IMR-90 (cell line): ENCODE data around the gene PLSCR3. TPM values are rescaled to one million over a fixed set of nuclear protein-coding genes. Genes with fewer than 3 reads are reported as not detected.
A peak's percentile ranks its signal among the peaks of the same experiment; 100 is the strongest.

Experiments used
- ATAC-seq: fragments of 200-7000 bp; cut with Tn5 transposase; 2 replicates; pipeline ENCODE4 v1.9.1; 2020; ENCODE audit warnings: low read depth, mild to moderate bottlenecking, moderate library complexity
- BruUV-seq: library from RNA; stranded (reverse); fragments of 400-500 nt; replicated peaks from 2 replicates; lab custom pipeline; 2021; lab: Mats Ljungman, UMichigan
- CTCF ChIA-PET: fragments of 300-600 bp; formaldehyde crosslinking; extraction: SDS; loops from one replicate; lab custom pipeline; 2021; ENCODE audit warnings: antibody characterized with exemption; lab: Yijun Ruan, JAX
- POLR2A ChIA-PET: fragments of 300-600 bp; sonication (Branson Sonifier 250); formaldehyde crosslinking; loops from one replicate; lab custom pipeline; 2022; ENCODE audit warnings: antibody characterized with exemption; ENCODE audit not compliant: unreplicated experiment; lab: Charles Lee
- DNase-seq: peaks from one replicate; pipeline ENCODE4 v3.0.0; 2013
- H2AFZ ChIP-seq: replicated peaks from 2 replicates; pipeline ENCODE3; 2013; ENCODE audit warnings: low read length, mild to moderate bottlenecking; ENCODE audit not compliant: poor library complexity
- H2AK5ac ChIP-seq: 2 replicates; pipeline ENCODE4 v1.6.1; 2013; ENCODE audit warnings: low read depth, low read length, inconsistent platforms
- H2AK9ac ChIP-seq: replicated peaks from 2 replicates; pipeline ENCODE3; 2013; ENCODE audit warnings: mild to moderate bottlenecking, low read depth, low read length, moderate library complexity; ENCODE audit not compliant: poor library complexity
- H2BK120ac ChIP-seq: 2 replicates; pipeline ENCODE4 v1.6.1; 2013; ENCODE audit warnings: low read depth, low read length, inconsistent platforms
- H2BK15ac ChIP-seq: 3 replicates; pipeline ENCODE4 v1.6.1; 2013; ENCODE audit warnings: low read depth, low read length, inconsistent platforms
- H2BK20ac ChIP-seq: 2 replicates; pipeline ENCODE4 v1.6.1; 2013; ENCODE audit warnings: low read depth, mild to moderate bottlenecking, inconsistent platforms, low read length, moderate library complexity
- H2BK5ac ChIP-seq: 2 replicates; pipeline ENCODE4 v1.6.1; 2013; ENCODE audit warnings: mild to moderate bottlenecking, low read depth, low read length, inconsistent platforms; ENCODE audit not compliant: poor library complexity, severe bottlenecking
- H3K14ac ChIP-seq: replicated peaks from 2 replicates; pipeline ENCODE4 v1.6.1; 2013; ENCODE audit warnings: low read depth, low read length, inconsistent platforms
- H3K18ac ChIP-seq: 2 replicates; pipeline ENCODE4 v1.6.1; 2013; ENCODE audit warnings: low read depth, low read length, control low read depth
- H3K23ac ChIP-seq: 2 replicates; pipeline ENCODE4 v1.6.1; 2013; ENCODE audit warnings: low read depth, low read length, inconsistent platforms
- H3K27ac ChIP-seq: 2 replicates; pipeline ENCODE4 v1.5.1; 2013; ENCODE audit warnings: mild to moderate bottlenecking, control low read depth, low read length; ENCODE audit not compliant: insufficient read depth
- H3K27me3 ChIP-seq: 2 replicates; pipeline ENCODE4 v1.6.1; 2013; ENCODE audit warnings: low read length; ENCODE audit not compliant: control insufficient read depth, insufficient read depth
- H3K36me3 ChIP-seq: 2 replicates; pipeline ENCODE4 v1.6.1; 2013; ENCODE audit warnings: low read length, mixed read lengths; ENCODE audit not compliant: control insufficient read depth, insufficient read depth
- H3K4ac ChIP-seq: 2 replicates; pipeline ENCODE4 v1.6.1; 2013; ENCODE audit warnings: low read depth, low read length, inconsistent platforms
- H3K4me1 ChIP-seq: 2 replicates; pipeline ENCODE4 v1.6.1; 2013; ENCODE audit warnings: low read length, mixed read lengths; ENCODE audit not compliant: control insufficient read depth, insufficient read depth
- H3K4me2 ChIP-seq: 2 replicates; pipeline ENCODE4 v1.6.1; 2013; ENCODE audit warnings: low read depth, mild to moderate bottlenecking, control low read depth, low read length, moderate library complexity
- H3K4me3 ChIP-seq: 2 replicates; pipeline ENCODE4 v1.5.1; 2013; ENCODE audit warnings: low read depth, mild to moderate bottlenecking, control low read depth, low read length, moderate library complexity; ENCODE audit not compliant: insufficient read depth
- H3K56ac ChIP-seq: 2 replicates; pipeline ENCODE4 v1.6.1; 2013; ENCODE audit warnings: low read length, inconsistent platforms; ENCODE audit not compliant: insufficient read depth; ENCODE audit errors: extremely low read depth
- H3K79me1 ChIP-seq, 2 experiments: 2 replicates each; pipeline ENCODE4 v1.6.1; 2013; ENCODE audit warnings: low read length in 2 of 2, inconsistent platforms in 1 of 2, low read depth in 1 of 2
- H3K9ac ChIP-seq: 2 replicates; pipeline ENCODE4 v1.6.1; 2013; ENCODE audit warnings: low read depth, low read length, control low read depth
- H3K9me1 ChIP-seq: 2 replicates; pipeline ENCODE4 v1.6.1; 2013; ENCODE audit warnings: low read length, inconsistent platforms; ENCODE audit not compliant: insufficient read depth
- H3K9me3 ChIP-seq: 2 replicates; pipeline ENCODE4 v1.6.1; 2013; ENCODE audit warnings: low read length; ENCODE audit not compliant: control insufficient read depth, insufficient read depth
- H4K20me1 ChIP-seq: 2 replicates; pipeline ENCODE4 v1.6.1; 2013; ENCODE audit warnings: low read length, inconsistent platforms; ENCODE audit not compliant: insufficient read depth
- H4K5ac ChIP-seq: 2 replicates; pipeline ENCODE4 v1.6.1; 2013; ENCODE audit warnings: mild to moderate bottlenecking, low read depth, low read length, control low read depth
- H4K8ac ChIP-seq, 2 experiments: 2 replicates each; pipeline ENCODE4 v1.6.1; 2013; ENCODE audit warnings: low read depth in 2 of 2, low read length in 2 of 2, control low read depth in 1 of 2, inconsistent platforms in 1 of 2
- H4K91ac ChIP-seq: 2 replicates; pipeline ENCODE4 v1.6.1; 2013; ENCODE audit warnings: low read depth, low read length, inconsistent platforms; ENCODE audit not compliant: insufficient read depth
- BHLHE40 ChIP-seq: fragments of 150-350 bp; IDR thresholded peaks from 2 replicates; pipeline ENCODE4 v1.6.1; 2016; ENCODE audit warnings: mild to moderate bottlenecking, low read depth, low read length
- CEBPB ChIP-seq: IDR thresholded peaks from 2 replicates; pipeline ENCODE4 v1.6.1; 2012; ENCODE audit warnings: low read depth, low read length, improper control_type of control experiment
- CHD1 ChIP-seq: IDR thresholded peaks from 2 replicates; pipeline ENCODE4 v1.6.1; 2012; ENCODE audit warnings: low read depth, low read length, improper control_type of control experiment
- MAFK ChIP-seq: IDR thresholded peaks from 2 replicates; pipeline ENCODE4 v1.6.1; 2012; ENCODE audit warnings: low read depth, low read length, improper control_type of control experiment
- MAZ ChIP-seq: IDR thresholded peaks from 2 replicates; pipeline ENCODE4 v1.6.1; 2012; ENCODE audit warnings: low read depth, mild to moderate bottlenecking, low read length, improper control_type of control experiment, moderate library complexity, borderline replicate concordance
- MXI1 ChIP-seq: IDR thresholded peaks from 2 replicates; pipeline ENCODE4 v1.6.1; 2012; ENCODE audit warnings: low read depth, mild to moderate bottlenecking, low read length, moderate library complexity, borderline replicate concordance
- NFE2L2 ChIP-seq: fragments of 150-350 bp; IDR thresholded peaks from 2 replicates; pipeline ENCODE4 v1.6.1; 2016; ENCODE audit warnings: low read depth, mild to moderate bottlenecking, low read length
- POLR2A ChIP-seq: IDR thresholded peaks from 2 replicates; pipeline ENCODE4 v1.6.1; 2012; ENCODE audit warnings: mild to moderate bottlenecking, low read depth, low read length
- RAD21 ChIP-seq: IDR thresholded peaks from 2 replicates; pipeline ENCODE4 v1.6.1; 2012; ENCODE audit warnings: low read length, improper control_type of control experiment
- RCOR1 ChIP-seq: IDR thresholded peaks from 2 replicates; pipeline ENCODE4 v1.6.1; 2012; ENCODE audit warnings: mild to moderate bottlenecking, low read length, improper control_type of control experiment; ENCODE audit not compliant: insufficient replicate concordance
- RFX5 ChIP-seq: IDR thresholded peaks from 2 replicates; pipeline ENCODE4 v1.8.0; 2012; ENCODE audit warnings: low read depth, mild to moderate bottlenecking, low read length, moderate library complexity
- SMC3 ChIP-seq: fragments of 150-350 bp; IDR thresholded peaks from 2 replicates; pipeline ENCODE4 v1.6.1; 2016; ENCODE audit warnings: low read depth, mild to moderate bottlenecking, antibody characterized with exemption, low read length, moderate library complexity
- WGBS, 2 experiments: methylation state at CpG; one replicate each; pipeline versions ENCODE4 v1.1.5 to v1.1.7; 2013; ENCODE audit warnings: missing lambda C conversion rate in 2 of 2; ENCODE audit not compliant: insufficient read length in 1 of 2; ENCODE audit errors: extremely low coverage in 2 of 2; 5-methylcytosine and 5-hydroxymethylcytosine counted together
- dilution Hi-C: fragments of 300-500 bp; cut with HindIII; formaldehyde crosslinking; loops from one replicate; pipeline ENCODE4 v1.14.3; 2018; ENCODE audit warnings: low sequenced_read_pairs; ENCODE audit not compliant: unreplicated experiment
- in situ Hi-C: fragments of 300-500 bp; cut with MboI; formaldehyde crosslinking; loops from 3 replicates; pipeline ENCODE4 v1.14.3; 2019; ENCODE audit warnings: low sequenced_read_pairs, inconsistent platforms, mixed read lengths
- intact Hi-C: fragments of 100-400 bp; cut with micrococcal nuclease; formaldehyde crosslinking; loops from 2 replicates; pipeline ENCODE4 v1.10.0; 2022
- polyA plus RNA-seq, 3 experiments: library from polyadenylated mRNA; depleted of rRNA; stranded (reverse); fragments of >200 nt; gene quantifications; 2 replicates each; pipeline ENCODE4 v1.2.3, GENCODE V29; 2012; ENCODE audit warnings: low replicate concordance in 1 of 3
- total RNA-seq: library from RNA; depleted of rRNA; stranded (reverse); fragments of >200 nt; gene quantifications from 2 replicates; pipeline ENCODE4 v1.2.3, GENCODE V29; 2012
- TF ChIP-seq, protein P1 (sequence below): fragments of 150-350 bp; IDR thresholded peaks from 2 replicates; pipeline ENCODE4 v1.6.1; 2016; ENCODE audit warnings: low read depth, mild to moderate bottlenecking, low read length, moderate library complexity, borderline replicate concordance
- TF ChIP-seq, protein P2 (sequence below): fragments of 150-350 bp; IDR thresholded peaks from 2 replicates; pipeline ENCODE4 v1.6.1; 2017; ENCODE audit warnings: mild to moderate bottlenecking, antibody characterized with exemption, low read length, low read depth
- TF ChIP-seq, protein P3 (sequence below): conservative IDR thresholded peaks from 2 replicates; pipeline ENCODE4 v1.5.1; 2012; ENCODE audit warnings: mild to moderate bottlenecking, low read depth, low read length, improper control_type of control experiment

The PLSCR3 gene
- total and polyA plus RNA-seq, 2 of the 4 experiments (the other 2 are of a cell fraction): 6.1 to 116 TPM

DNA sequence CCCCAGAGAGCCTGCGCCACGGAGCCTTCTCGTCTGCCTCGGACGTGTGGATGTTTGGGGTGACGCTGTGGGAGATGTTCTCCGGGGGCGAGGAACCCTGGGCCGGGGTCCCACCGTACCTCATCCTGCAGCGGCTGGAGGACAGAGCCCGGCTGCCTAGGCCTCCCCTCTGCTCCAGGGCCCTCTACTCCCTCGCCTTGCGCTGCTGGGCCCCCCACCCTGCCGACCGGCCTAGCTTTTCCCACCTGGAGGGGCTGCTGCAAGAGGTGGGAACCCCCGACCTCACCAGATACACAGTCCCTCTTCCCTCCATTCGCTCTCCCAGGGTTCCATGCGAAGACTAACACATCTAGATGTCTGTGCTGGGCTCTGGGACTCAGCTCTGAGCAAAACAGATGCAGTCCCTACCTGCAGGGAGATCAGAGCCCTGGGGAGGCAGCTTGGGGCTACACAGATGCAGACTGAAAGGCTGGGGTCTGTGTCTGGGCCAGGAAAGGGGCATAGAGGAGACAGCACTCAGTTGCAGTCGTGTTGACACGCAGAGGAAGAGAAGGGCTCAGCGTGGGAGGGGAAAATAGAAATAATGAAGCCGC lies 9.7 kb downstream of the PLSCR3 start:
- Histone ChIP-seq H3K9me1 (peaks cover 2% of the 10 kb centered on the region; the same call in 1 of the 2 replicates), H3K18ac (no peak overlapping the region), H3K4me3 (no peak overlapping the region), H3K4ac (no peak overlapping the region), H3K79me1 (no peaks in the 10 kb centered on the region), H2BK15ac (no peak overlapping the region), H3K36me3 (peaks cover 16% of the 10 kb centered on the region; the same call in 1 of the 2 replicates), H4K20me1 (no peaks in the 10 kb centered on the region), H3K27ac (no peak overlapping the region), H3K23ac (no peak overlapping the region; the same call in none of the 2 replicates), H3K9me3 (peaks cover 5% of the 10 kb centered on the region; the same call in 1 of the 2 replicates), H2BK5ac (no peak overlapping the region), H4K8ac (no peak overlapping the region), H2AK5ac (0 out of 2 replicates have a peak overlapping the region, but pooled peaks have one; percentile 20), H4K91ac (no peak overlapping the region), H2AFZ (peak overlapping the region; percentile 89), H3K14ac (0 out of 2 replicates have a peak overlapping the region, but pooled peaks have one; percentile 5), H2BK120ac (no peak overlapping the region), H3K4me2 (no peak overlapping the region; the same call in 1 of the 2 replicates), H3K9ac (no peak overlapping the region), H2AK9ac (no peak overlapping the region), H3K4me1 (peaks cover 7% of the 10 kb centered on the region; the same call in 1 of the 2 replicates), H3K27me3 (peaks cover 25% of the 10 kb centered on the region), H2BK20ac (no peak overlapping the region), H3K56ac (no peak overlapping the region), H4K5ac (no peak overlapping the region)
- ATAC-seq: no peak
- 40% methylated on average over 11 of the region's 23 CpGs; no CpG with 5 or more reads in 1 of the 2 experiments for WGBS, 2 experiments
- no TSS peak for BruUV-seq
- intact Hi-C loops (no loop called here), dilution Hi-C loops (no loop called here), in situ Hi-C loops (no loop called here)
- CTCF ChIA-PET: no interaction called here
- POLR2A ChIA-PET: interaction anchor here (1.0 kb wide), 1 partner anchor 10 kb away, joined by 5 read pairs; the partner anchor contains the start of gene PLSCR3
- no peak for DNase-seq
- TF ChIP-seq, protein P1, sequence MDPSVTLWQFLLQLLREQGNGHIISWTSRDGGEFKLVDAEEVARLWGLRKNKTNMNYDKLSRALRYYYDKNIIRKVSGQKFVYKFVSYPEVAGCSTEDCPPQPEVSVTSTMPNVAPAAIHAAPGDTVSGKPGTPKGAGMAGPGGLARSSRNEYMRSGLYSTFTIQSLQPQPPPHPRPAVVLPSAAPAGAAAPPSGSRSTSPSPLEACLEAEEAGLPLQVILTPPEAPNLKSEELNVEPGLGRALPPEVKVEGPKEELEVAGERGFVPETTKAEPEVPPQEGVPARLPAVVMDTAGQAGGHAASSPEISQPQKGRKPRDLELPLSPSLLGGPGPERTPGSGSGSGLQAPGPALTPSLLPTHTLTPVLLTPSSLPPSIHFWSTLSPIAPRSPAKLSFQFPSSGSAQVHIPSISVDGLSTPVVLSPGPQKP: no peak
- no peak for TF ChIP-seq RCOR1
- TF ChIP-seq RFX5: no peak
- TF ChIP-seq CHD1: no peak
- TF ChIP-seq, protein P2, sequence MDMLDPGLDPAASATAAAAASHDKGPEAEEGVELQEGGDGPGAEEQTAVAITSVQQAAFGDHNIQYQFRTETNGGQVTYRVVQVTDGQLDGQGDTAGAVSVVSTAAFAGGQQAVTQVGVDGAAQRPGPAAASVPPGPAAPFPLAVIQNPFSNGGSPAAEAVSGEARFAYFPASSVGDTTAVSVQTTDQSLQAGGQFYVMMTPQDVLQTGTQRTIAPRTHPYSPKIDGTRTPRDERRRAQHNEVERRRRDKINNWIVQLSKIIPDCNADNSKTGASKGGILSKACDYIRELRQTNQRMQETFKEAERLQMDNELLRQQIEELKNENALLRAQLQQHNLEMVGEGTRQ: no peak
- no peak for TF ChIP-seq POLR2A
- TF ChIP-seq CEBPB: no peak
- TF ChIP-seq SMC3: no peak
- TF ChIP-seq, protein P3, sequence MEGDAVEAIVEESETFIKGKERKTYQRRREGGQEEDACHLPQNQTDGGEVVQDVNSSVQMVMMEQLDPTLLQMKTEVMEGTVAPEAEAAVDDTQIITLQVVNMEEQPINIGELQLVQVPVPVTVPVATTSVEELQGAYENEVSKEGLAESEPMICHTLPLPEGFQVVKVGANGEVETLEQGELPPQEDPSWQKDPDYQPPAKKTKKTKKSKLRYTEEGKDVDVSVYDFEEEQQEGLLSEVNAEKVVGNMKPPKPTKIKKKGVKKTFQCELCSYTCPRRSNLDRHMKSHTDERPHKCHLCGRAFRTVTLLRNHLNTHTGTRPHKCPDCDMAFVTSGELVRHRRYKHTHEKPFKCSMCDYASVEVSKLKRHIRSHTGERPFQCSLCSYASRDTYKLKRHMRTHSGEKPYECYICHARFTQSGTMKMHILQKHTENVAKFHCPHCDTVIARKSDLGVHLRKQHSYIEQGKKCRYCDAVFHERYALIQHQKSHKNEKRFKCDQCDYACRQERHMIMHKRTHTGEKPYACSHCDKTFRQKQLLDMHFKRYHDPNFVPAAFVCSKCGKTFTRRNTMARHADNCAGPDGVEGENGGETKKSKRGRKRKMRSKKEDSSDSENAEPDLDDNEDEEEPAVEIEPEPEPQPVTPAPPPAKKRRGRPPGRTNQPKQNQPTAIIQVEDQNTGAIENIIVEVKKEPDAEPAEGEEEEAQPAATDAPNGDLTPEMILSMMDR: no peak
- TF ChIP-seq MAFK: no peak
- TF ChIP-seq BHLHE40: no peak
- TF ChIP-seq RAD21: no peak
- TF ChIP-seq NFE2L2: no peak
- no peak for TF ChIP-seq MAZ
- TF ChIP-seq MXI1: no peak
